SK-N-SH (cell line): ENCODE results near the gene HSPB9.

Experiments
- CTCF ChIP-seq: fragments of 200-600 bp; sonication (generic); IDR thresholded peaks from 2 replicates; pipeline ENCODE4 v1.6.1; 2017; ENCODE audit warnings: antibody characterized with exemption, mild to moderate bottlenecking, moderate library complexity
- EZH2phosphoT487 ChIP-seq: fragments of 200-600 bp; sonication (generic); IDR thresholded peaks from 2 replicates; pipeline ENCODE4 v1.6.1; 2017; ENCODE audit warnings: low read depth, mixed run types, mild to moderate bottlenecking, antibody characterized with exemption, moderate library complexity, borderline replicate concordance
- JUND ChIP-seq: IDR thresholded peaks from 2 replicates; pipeline ENCODE4 v1.4.0; 2012
- NFIC ChIP-seq: IDR thresholded peaks from 2 replicates; pipeline ENCODE4 v1.4.0; 2012; ENCODE audit warnings: borderline replicate concordance

GRCh38 chr17:42159796-42160530, 37.4 kb downstream of the HSPB9 start:
- no peak for TF ChIP-seq CTCF
- TF ChIP-seq NFIC, result no peak
- no peak for TF ChIP-seq EZH2phosphoT487
- no peak for TF ChIP-seq JUND
